WTC11 (cell line): ENCODE measurements around the gene AK5. TPM values are rescaled to one million over a fixed set of nuclear protein-coding genes. Genes with fewer than 3 reads are reported as not detected.

Source experiments
- ATAC-seq: fragments of 200-7000 bp; cut with Tn5 transposase; 2 replicates; pipeline ENCODE4 v1.10.0; 2021; ENCODE audit warnings: mild to moderate bottlenecking, moderate library complexity
- CTCF ChIA-PET: fragments of 300-600 bp; sonication (Branson Sonifier 250); formaldehyde crosslinking; loops from one replicate; lab custom pipeline; 2021; ENCODE audit warnings: antibody characterized with exemption; lab: Charles Lee
- POLR2A ChIA-PET: fragments of 350-600 bp; sonication (Branson Sonifier 250); formaldehyde crosslinking; loops from one replicate; lab custom pipeline; 2021; ENCODE audit warnings: antibody characterized with exemption; lab: Charles Lee
- DNase-seq: peaks from one replicate; pipeline ENCODE4 v3.0.0; 2021; ENCODE audit warnings: low spot score
- H3K27ac Mint-ChIP-seq: 2 replicates; pipeline ENCODE4 v1.8.0; 2021; ENCODE audit warnings: mixed read lengths
- H3K27me3 Mint-ChIP-seq: 2 replicates; pipeline ENCODE4 v1.8.0; 2021; ENCODE audit warnings: low read depth, mild to moderate bottlenecking, moderate library complexity, mixed read lengths
- H3K36me3 Mint-ChIP-seq: 2 replicates; pipeline ENCODE4 v1.8.0; 2021; ENCODE audit warnings: mixed read lengths
- H3K4me1 Mint-ChIP-seq: 2 replicates; pipeline ENCODE4 v1.8.0; 2022; ENCODE audit warnings: mixed read lengths
- H3K4me3 Mint-ChIP-seq: 2 replicates; pipeline ENCODE4 v1.8.0; 2021; ENCODE audit warnings: mild to moderate bottlenecking, moderate library complexity, mixed read lengths
- H3K9me3 Mint-ChIP-seq: 2 replicates; pipeline ENCODE4 v1.8.0; 2021; ENCODE audit warnings: mixed read lengths
- AFF4 ChIP-seq: sonication (generic); formaldehyde crosslinking; IDR thresholded peaks from 2 replicates; pipeline ENCODE4 v1.8.1; 2023; ENCODE audit warnings: mild to moderate bottlenecking, missing genetic modification reagents, borderline replicate concordance
- FOXK1 ChIP-seq: sonication (generic); formaldehyde crosslinking; IDR thresholded peaks from 2 replicates; pipeline ENCODE4 v1.8.0; 2022; ENCODE audit warnings: mild to moderate bottlenecking, moderate library complexity, missing genetic modification reagents
- IRF1 ChIP-seq: sonication (generic); formaldehyde crosslinking; IDR thresholded peaks from 2 replicates; pipeline ENCODE4 v1.8.0; 2023; ENCODE audit warnings: missing genetic modification reagents
- MXD4 ChIP-seq: fragments of 250-450 bp; sonication (Bioruptor Pico); IDR thresholded peaks from 2 replicates; pipeline ENCODE4 v1.8.0; 2021; ENCODE audit warnings: mild to moderate bottlenecking, moderate library complexity, borderline replicate concordance
- NFE2L1 ChIP-seq: sonication (generic); formaldehyde crosslinking; IDR thresholded peaks from 2 replicates; pipeline ENCODE4 v1.8.1; 2023; ENCODE audit warnings: missing genetic modification reagents
- NR1H2 ChIP-seq: sonication (generic); formaldehyde crosslinking; IDR thresholded peaks from 2 replicates; pipeline ENCODE4 v1.9.0; 2021; ENCODE audit warnings: mild to moderate bottlenecking, moderate library complexity, missing genetic modification reagents
- NR3C1 ChIP-seq: sonication (generic); formaldehyde crosslinking; conservative IDR thresholded peaks from 2 replicates; pipeline ENCODE4 v1.8.1; 2023; ENCODE audit warnings: low read depth, mild to moderate bottlenecking, missing genetic modification reagents
- PREB ChIP-seq: sonication (generic); formaldehyde crosslinking; IDR thresholded peaks from 2 replicates; pipeline ENCODE4 v1.8.1; 2022; ENCODE audit warnings: mild to moderate bottlenecking, missing genetic modification reagents, moderate library complexity, borderline replicate concordance
- RORB ChIP-seq: fragments of 250-450 bp; sonication (Bioruptor Pico); IDR thresholded peaks from 2 replicates; pipeline ENCODE4 v1.9.0; 2021; ENCODE audit warnings: mild to moderate bottlenecking
- SOX15 ChIP-seq: fragments of 250-450 bp; sonication (Bioruptor Pico); IDR thresholded peaks from 2 replicates; pipeline ENCODE4 v1.9.0; 2021; ENCODE audit warnings: mild to moderate bottlenecking
- ZBTB21 ChIP-seq: sonication (generic); formaldehyde crosslinking; IDR thresholded peaks from 2 replicates; pipeline ENCODE4 v1.8.1; 2023; ENCODE audit warnings: mild to moderate bottlenecking, missing genetic modification reagents, borderline replicate concordance
- ZNF138 ChIP-seq: sonication (generic); formaldehyde crosslinking; conservative IDR thresholded peaks from 2 replicates; pipeline ENCODE4 v1.8.1; 2022; ENCODE audit warnings: mild to moderate bottlenecking, moderate library complexity, missing genetic modification reagents
- ZNF219 ChIP-seq: sonication (generic); formaldehyde crosslinking; IDR thresholded peaks from 2 replicates; pipeline ENCODE4 v1.8.0; 2023; ENCODE audit warnings: missing genetic modification reagents, mild to moderate bottlenecking, borderline replicate concordance
- ZNF281 ChIP-seq: sonication (generic); formaldehyde crosslinking; IDR thresholded peaks from 2 replicates; pipeline ENCODE4 v1.8.0; 2023; ENCODE audit warnings: mild to moderate bottlenecking, missing genetic modification reagents
- ZNF317 ChIP-seq: sonication (generic); formaldehyde crosslinking; IDR thresholded peaks from 2 replicates; pipeline ENCODE4 v1.8.1; 2023; ENCODE audit warnings: low read depth, mild to moderate bottlenecking, moderate library complexity, missing genetic modification reagents, borderline replicate concordance
- ZNF532 ChIP-seq: fragments of 250-450 bp; sonication (Bioruptor Pico); IDR thresholded peaks from 2 replicates; pipeline ENCODE4 v1.9.0; 2021; ENCODE audit warnings: mild to moderate bottlenecking, borderline replicate concordance
- total RNA-seq: library from RNA; stranded (reverse); gene quantifications from 3 replicates; pipeline ENCODE4 v1.2.3, GENCODE V29; 2021
- TF ChIP-seq, protein P1 (sequence below): sonication (generic); formaldehyde crosslinking; conservative IDR thresholded peaks from 2 replicates; pipeline ENCODE4 v1.8.1; 2022; ENCODE audit warnings: mild to moderate bottlenecking, missing genetic modification reagents
- TF ChIP-seq, protein P2 (sequence below): sonication (generic); formaldehyde crosslinking; IDR thresholded peaks from 2 replicates; pipeline ENCODE4 v1.8.1; 2022; ENCODE audit warnings: low read depth, mild to moderate bottlenecking, moderate library complexity, missing genetic modification reagents, borderline replicate concordance

The AK5 gene
- total RNA-seq, 1 experiment from 2014 or later, result 3.0 TPM

- no peak for TF ChIP-seq ZNF532 (CRISPR knock-in tag)
- no peak for TF ChIP-seq ZNF138 (CRISPR knock-in tag)
- TF ChIP-seq PREB (CRISPR knock-in tag), result no peak
- no peak for TF ChIP-seq IRF1 (CRISPR knock-in tag)
- TF ChIP-seq FOXK1 (CRISPR knock-in tag), result no peak
- TF ChIP-seq NR1H2 (CRISPR knock-in tag), result no peak
- no peak for TF ChIP-seq SOX15 (CRISPR knock-in tag)
These were observed 257.8 kb downstream of the AK5 start (continued) for GRCh38 chr1:77539519-77540142.

DNA sequence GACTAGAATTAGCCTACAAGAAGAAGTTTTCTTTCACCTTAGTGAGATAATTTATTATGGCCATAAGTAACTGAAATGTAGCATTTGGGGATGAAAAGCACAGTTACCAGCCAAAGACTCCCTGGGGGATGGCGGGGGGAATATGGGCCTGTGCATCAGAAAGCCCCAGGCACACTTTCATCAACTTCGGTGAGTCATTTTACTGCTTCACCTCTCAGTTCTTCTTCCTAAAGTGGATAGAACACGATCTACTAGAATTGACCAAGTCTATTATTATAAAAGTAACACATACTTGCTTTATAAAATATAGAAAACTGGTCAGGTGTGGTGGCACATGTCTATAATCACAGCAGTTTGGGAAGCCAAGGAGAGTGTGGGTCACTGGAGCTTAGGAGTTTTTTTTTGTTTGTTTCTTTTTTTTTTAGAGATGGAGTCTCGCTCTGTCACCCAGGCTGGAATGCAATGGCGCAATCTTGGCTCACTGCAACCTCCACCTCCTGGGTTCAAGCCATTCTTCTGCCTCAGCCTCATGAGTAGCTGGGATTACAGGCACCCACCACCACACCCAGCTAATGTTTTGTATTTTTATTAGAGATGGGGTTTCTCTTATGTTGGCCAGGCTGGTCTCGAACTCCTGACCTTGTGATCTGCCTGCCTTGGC, 258.8 kb downstream of the AK5 start:
- Mint-ChIP-seq H3K27me3 (no peaks in the 10 kb centered on the region), H3K9me3 (no peaks in the 10 kb centered on the region), H3K27ac (no peak overlapping the region), H3K4me3 (no peak overlapping the region), H3K4me1 (peaks cover 7% of the 10 kb centered on the region; the same call in 1 of the 2 replicates), H3K36me3 (no peaks in the 10 kb centered on the region)
- POLR2A ChIA-PET, result no interaction called here
- no peak for DNase-seq
- CTCF ChIA-PET, result no interaction called here
- no peak for ATAC-seq
- no peak for TF ChIP-seq NFE2L1 (CRISPR knock-in tag)
- TF ChIP-seq, protein P1, sequence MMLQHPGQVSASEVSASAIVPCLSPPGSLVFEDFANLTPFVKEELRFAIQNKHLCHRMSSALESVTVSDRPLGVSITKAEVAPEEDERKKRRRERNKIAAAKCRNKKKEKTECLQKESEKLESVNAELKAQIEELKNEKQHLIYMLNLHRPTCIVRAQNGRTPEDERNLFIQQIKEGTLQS (CRISPR knock-in tag), result no peak
- TF ChIP-seq NR1H2 (CRISPR knock-in tag), result no peak
- no peak for TF ChIP-seq AFF4 (CRISPR knock-in tag)
- TF ChIP-seq ZNF317 (CRISPR knock-in tag), result no peak
- no peak for TF ChIP-seq RORB (CRISPR knock-in tag)
- no peak for TF ChIP-seq ZBTB21 (CRISPR knock-in tag)
- TF ChIP-seq NR3C1 (CRISPR knock-in tag), result no peak
- TF ChIP-seq MXD4 (CRISPR knock-in tag), result no peak
- TF ChIP-seq ZNF281, result no peak
- no peak for TF ChIP-seq ZNF219 (CRISPR knock-in tag)
- TF ChIP-seq, protein P2, sequence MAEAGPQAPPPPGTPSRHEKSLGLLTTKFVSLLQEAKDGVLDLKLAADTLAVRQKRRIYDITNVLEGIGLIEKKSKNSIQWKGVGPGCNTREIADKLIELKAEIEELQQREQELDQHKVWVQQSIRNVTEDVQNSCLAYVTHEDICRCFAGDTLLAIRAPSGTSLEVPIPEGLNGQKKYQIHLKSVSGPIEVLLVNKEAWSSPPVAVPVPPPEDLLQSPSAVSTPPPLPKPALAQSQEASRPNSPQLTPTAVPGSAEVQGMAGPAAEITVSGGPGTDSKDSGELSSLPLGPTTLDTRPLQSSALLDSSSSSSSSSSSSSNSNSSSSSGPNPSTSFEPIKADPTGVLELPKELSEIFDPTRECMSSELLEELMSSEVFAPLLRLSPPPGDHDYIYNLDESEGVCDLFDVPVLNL (CRISPR knock-in tag), result no peak
